HG03558 (cell line): ENCODE results near the gene C10orf90.
"Not testable (repeated sequence)": the region's sequence is repeated elsewhere in the genome, so short reads cannot be mapped to it uniquely, and the experiment has no call there.

Source experiments
- ATAC-seq: cut with Tn5 transposase; IDR thresholded peaks from one replicate; pipeline ENCODE4 v1.9.1; 2021; ENCODE audit warnings: moderate number of reproducible peaks; ENCODE audit not compliant: unreplicated experiment; ENCODE audit errors: extremely low read depth

C10orf90 gene

GRCh38 chr10:126379166-126379565 lies 291.3 kb downstream of the C10orf90 start:
- ATAC-seq, result not testable (repeated sequence)

- no peak for ATAC-seq
These were observed 293.5 kb downstream of the C10orf90 start for GRCh38 chr10:126376956-126377355.

DNA sequence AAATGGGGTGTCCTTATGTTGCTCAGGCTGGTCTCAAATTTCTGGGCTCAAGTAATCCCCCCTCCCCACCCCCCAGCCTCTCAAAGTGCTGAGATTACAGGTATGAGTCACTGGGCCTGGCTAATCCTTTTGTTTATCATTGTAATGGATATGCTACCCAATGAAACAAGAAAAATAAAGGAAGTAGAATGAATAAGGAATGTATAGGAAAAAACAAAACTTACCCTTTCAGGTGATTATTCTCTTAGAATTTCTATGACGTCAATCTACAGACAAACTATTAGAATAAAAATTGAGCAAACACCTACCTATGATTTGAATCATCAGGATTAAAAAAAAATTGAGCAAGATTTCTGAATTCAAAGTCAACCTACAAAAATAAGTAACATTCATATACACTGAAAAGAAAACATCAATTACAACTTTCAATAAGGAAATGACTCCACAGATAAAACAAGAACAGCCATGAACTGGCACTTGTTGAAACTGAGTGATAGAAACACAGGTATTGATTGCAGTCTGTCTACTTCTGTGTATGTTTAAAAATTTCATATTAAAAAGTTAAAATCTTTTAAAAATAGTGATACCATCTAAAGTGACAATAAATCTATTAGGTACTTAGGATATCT lies 294.5 kb downstream of the C10orf90 start:
- ATAC-seq, result no peak

DNA sequence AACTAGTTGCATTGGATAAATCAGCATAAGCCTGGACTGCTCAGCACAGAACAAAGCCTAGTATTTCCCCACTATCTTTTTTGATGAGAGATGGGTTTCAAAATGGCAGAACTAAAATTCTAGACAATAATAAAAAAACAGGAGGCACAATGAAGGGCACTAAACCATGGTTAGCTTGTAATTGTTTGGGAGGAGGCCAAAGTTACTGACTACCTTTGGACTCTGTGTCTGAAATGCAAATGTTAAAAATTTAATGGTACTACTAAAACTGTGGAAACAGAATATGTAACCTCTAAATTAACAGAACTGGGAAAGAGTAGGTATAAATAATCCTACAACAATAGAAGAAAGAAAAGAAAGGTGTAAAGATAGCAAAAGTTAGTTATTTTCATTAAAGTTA lies 295.2 kb downstream of the C10orf90 start:
- no peak for ATAC-seq
